Left lung (tissue), 14 donors: ENCODE measurements around the gene MS4A14. TPM values are rescaled to one million over a fixed set of nuclear protein-coding genes. Genes with fewer than 3 reads are reported as not detected.

ENCODE experiments used
- ATAC-seq: fragments of 200-7000 bp; cut with Tn5 transposase; one replicate; pipeline ENCODE4 v1.9.1; 2020; ENCODE audit warnings: moderate library complexity
- DNase-seq, 4 donors: peaks; one replicate each; pipeline ENCODE4 v3.0.0-alpha.2; 2013 to 2020
- H3K27ac ChIP-seq, 2 donors: fragments of 200-600 bp; sonication (generic) in 1 of 2; one replicate each; pipeline versions ENCODE4 v1.5.0 to v1.8.0; 2020 to 2021
- H3K27me3 ChIP-seq, 2 donors: fragments of 200-600 bp; sonication (generic) in 1 of 2; one replicate each; pipeline versions ENCODE4 v1.5.0 to v1.8.0; 2020 to 2021
- H3K36me3 ChIP-seq, 2 donors: fragments of 200-600 bp; sonication (generic) in 1 of 2; one replicate each; pipeline versions ENCODE4 v1.5.0 to v1.8.0; 2020 to 2021
- H3K4me1 ChIP-seq, 2 donors: fragments of 200-600 bp; one replicate each; pipeline ENCODE4 v1.8.0; 2021
- H3K4me3 ChIP-seq, 2 donors: fragments of 200-600 bp; sonication (generic) in 1 of 2; one replicate each; pipeline versions ENCODE4 v1.5.0 to v1.8.0; 2020 to 2021; ENCODE audit warnings: mild to moderate bottlenecking in 1 of 2
- H3K9me3 ChIP-seq, 2 donors: fragments of 200-600 bp; sonication (generic) in 1 of 2; one replicate each; pipeline versions ENCODE4 v1.5.0 to v1.8.0; 2020 to 2021
- intact Hi-C, 2 donors: fragments of 100-400 bp; cut with DNase I; formaldehyde crosslinking; loops; one replicate each; pipeline versions ENCODE4 v1.11.2 to v1.14.2; 2022
- long read RNA-seq, 12 donors: library from polyadenylated mRNA in 2 of 12; unstranded in 2 of 12; transcript quantifications; one replicate each; pipeline ENCODE4 v2.0.0 and lab custom pipeline, GENCODE V29; 2019 to 2026
- polyA plus RNA-seq, 6 donors: library from polyadenylated mRNA; unstranded; fragments of 120-200 nt; gene quantifications; one replicate each; pipeline ENCODE4 v1.2.1, GENCODE V29; 2013; ENCODE audit not compliant: insufficient read length in 6 of 6
- total RNA-seq, 2 donors: library from RNA; stranded (reverse); fragmentation: NEBNext Ultra II Directional; extraction: Animal tissue kit (Norgen Biotek cat#: 25700); gene quantifications; one replicate each; pipeline ENCODE4 v1.2.1, GENCODE V29; 2021
- TF ChIP-seq, protein P1 (sequence below), 2 donors: fragments of 200-600 bp; sonication (generic) in 1 of 2; IDR thresholded peaks; one replicate each; pipeline versions ENCODE4 v1.5.0 to v1.8.0; 2021; ENCODE audit warnings: antibody characterized with exemption in 2 of 2
- donor health status: DM: no; HTN: yes; CAD: no.
- donor health status: DM: no; HTN: no; CAD: no.

Gene MS4A14, protein sequence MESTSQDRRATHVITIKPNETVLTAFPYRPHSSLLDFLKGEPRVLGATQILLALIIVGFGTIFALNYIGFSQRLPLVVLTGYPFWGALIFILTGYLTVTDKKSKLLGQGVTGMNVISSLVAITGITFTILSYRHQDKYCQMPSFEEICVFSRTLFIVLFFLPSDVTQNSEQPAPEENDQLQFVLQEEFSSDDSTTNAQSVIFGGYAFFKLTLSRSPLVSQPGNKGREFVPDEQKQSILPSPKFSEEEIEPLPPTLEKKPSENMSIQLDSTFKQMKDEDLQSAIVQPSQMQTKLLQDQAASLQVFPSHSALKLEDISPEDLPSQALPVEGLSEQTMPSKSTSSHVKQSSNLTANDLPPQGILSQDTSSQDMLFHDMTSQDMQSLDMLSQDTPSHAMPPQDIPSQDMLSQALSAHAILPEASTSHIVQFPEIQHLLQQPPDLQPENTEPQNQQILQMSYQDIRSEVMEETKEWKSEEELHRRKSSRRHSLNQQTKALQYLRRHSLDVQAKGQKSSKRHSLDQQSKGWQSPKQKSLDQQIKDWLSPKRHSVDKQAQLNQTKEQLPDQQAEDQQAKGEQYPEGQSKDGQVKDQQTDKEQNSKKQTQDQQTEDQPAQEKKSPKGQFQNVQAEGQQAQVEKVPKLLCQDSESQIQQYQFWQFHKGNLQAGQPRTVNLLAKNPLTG
- total RNA-seq, result 1 to 10 TPM; 3.7 to 4.1 TPM
- polyA plus RNA-seq, result under 1 TPM; 0.30 to 0.83 (median 0.64) TPM
- long read RNA-seq, donor 1, result 0 reads
- long read RNA-seq, donor 2, result 0 reads
- long read RNA-seq, donor 3, result 0 reads
- long read RNA-seq, donor 4, partial matches to known transcripts, result 0 of 2 reads
- long read RNA-seq, donor 4, other reads (novel, unspliced or antisense), result 2 of 2 reads
- long read RNA-seq, donor 5, result 0 reads
- long read RNA-seq, donor 6, result 0 reads
- long read RNA-seq, donor 7, result 0 reads
- long read RNA-seq, donor 8, result 0 reads
- long read RNA-seq, donor 9, result 0 reads
- long read RNA-seq, donor 10, partial matches to known transcripts, result 0 of 2 reads
- long read RNA-seq, donor 10, other reads (novel, unspliced or antisense), result 2 of 2 reads
- long read RNA-seq, donor 11, result 0 reads
- long read RNA-seq, donor 12, result 0 reads

DNA sequence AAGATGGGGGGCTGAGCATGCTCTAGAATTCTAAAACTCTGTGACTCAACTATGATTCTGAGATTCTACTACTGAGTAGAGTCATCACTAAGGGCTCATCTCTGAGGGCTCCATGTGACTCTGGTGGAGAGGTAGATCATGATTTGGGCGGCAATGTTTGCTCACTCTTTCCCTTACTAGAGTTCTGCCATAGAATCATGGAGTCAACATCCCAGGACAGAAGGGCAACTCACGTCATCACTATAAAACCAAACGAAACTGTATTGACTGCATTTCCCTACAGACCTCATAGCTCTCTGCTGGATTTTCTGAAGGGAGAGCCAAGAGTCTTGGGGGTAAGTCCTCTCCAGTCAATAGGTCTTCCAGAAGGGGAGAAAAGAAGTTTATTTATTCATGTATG lies at the start of gene MS4A14:
TSS of gene MS4A14 (plus strand) at position 78 of the 400 bp plus-strand sequence. CDS start at position 198, 120 bp downstream.
- ATAC-seq, result peak; percentile 56
- TF ChIP-seq, protein P1, sequence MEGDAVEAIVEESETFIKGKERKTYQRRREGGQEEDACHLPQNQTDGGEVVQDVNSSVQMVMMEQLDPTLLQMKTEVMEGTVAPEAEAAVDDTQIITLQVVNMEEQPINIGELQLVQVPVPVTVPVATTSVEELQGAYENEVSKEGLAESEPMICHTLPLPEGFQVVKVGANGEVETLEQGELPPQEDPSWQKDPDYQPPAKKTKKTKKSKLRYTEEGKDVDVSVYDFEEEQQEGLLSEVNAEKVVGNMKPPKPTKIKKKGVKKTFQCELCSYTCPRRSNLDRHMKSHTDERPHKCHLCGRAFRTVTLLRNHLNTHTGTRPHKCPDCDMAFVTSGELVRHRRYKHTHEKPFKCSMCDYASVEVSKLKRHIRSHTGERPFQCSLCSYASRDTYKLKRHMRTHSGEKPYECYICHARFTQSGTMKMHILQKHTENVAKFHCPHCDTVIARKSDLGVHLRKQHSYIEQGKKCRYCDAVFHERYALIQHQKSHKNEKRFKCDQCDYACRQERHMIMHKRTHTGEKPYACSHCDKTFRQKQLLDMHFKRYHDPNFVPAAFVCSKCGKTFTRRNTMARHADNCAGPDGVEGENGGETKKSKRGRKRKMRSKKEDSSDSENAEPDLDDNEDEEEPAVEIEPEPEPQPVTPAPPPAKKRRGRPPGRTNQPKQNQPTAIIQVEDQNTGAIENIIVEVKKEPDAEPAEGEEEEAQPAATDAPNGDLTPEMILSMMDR (IDR thresholded peaks at IDR 0.05), result no peak
- Histone ChIP-seq H3K9me3 (no peaks in the 10 kb centered on the region), H3K27ac (peak within 1 kb of the TSS in 1 of 2 donors; percentile 38), H3K4me3 (no peak within 1 kb of the TSS), H3K36me3 (no peaks in the 10 kb centered on the region), H3K4me1 (peaks cover 0 to 25% of the 10 kb centered on the region in 2 donors), H3K27me3 (no peaks in the 10 kb centered on the region)
- no peak for DNase-seq
- intact Hi-C loops, result no loop called here

DNA sequence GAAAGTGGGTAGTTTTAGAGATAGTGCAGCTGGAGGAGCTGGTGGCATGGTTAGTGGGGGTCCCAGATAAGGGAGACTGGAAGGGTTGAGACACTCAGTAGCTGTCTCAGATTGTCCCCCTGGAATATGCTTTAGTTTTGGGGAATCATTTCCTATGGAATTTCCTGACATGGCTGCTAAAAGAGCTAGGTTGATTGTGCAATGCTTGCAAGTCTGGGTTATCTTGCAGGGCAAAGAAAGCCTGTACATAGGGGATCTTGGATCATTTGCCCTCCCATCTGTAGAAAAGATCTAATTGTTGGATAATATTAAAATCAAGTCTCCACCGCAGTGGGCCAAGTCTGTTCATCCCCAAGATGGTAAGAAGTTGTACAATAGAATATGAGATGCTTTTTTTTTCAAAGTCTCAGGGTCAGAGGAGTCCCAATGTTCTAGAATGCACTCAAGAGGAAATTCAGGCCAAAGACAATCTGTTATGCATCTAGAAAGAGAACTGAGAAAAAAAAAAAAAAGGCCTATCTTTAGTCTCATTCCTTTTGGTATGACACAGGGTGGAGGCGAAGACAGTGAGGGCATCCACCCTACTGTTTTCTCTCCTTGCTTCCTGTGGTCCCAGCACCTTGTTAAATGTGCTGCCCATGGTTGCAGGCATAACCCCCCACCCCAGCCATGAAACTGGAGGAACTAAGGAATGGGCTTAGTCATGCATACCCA lies 49.0 kb upstream of the MS4A14 start:
- TF ChIP-seq, protein P1 (IDR thresholded peaks at IDR 0.05), result no peak
- Histone ChIP-seq H3K4me1 (no peaks in the 10 kb centered on the region), H3K9me3 (no peaks in the 10 kb centered on the region), H3K27ac (no peak overlapping the region), H3K27me3 (no peaks in the 10 kb centered on the region), H3K4me3 (no peak overlapping the region), H3K36me3 (no peaks in the 10 kb centered on the region)
- ATAC-seq (no peak), DNase-seq (no peak)
- intact Hi-C loops, result no loop called here

DNA sequence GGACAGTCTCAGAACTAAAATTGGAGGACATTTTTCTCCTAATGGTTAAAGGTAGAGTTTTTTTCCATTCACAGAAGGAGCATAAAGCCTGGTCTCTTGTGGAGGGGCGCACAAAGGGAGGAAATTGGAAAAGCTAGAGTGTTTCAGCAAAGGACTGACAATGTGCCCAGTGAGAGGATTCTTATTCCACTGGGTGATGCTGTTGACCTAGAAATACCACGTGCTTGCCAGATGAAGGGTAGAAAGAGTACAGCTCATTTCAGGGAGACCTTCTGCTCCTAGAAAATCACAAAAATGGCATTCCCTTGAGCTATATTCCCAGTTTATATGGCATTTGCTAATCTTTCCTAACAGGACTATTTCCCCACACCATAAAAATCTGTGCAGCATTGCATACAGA lies 48.1 kb upstream of the MS4A14 start:
- H3K4me1 ChIP-seq, result no peaks in the 10 kb centered on the region
- no peak overlapping the region for H3K4me3 ChIP-seq
- H3K9me3 ChIP-seq, result no peaks in the 10 kb centered on the region
- H3K36me3 ChIP-seq, result no peaks in the 10 kb centered on the region
- H3K27me3 ChIP-seq, result no peaks in the 10 kb centered on the region
- TF ChIP-seq, protein P1 (IDR thresholded peaks at IDR 0.05), result no peak
- H3K27ac ChIP-seq, result no peak overlapping the region
- intact Hi-C loops, result no loop called here
- no peak for ATAC-seq
- no peak for DNase-seq

DNA sequence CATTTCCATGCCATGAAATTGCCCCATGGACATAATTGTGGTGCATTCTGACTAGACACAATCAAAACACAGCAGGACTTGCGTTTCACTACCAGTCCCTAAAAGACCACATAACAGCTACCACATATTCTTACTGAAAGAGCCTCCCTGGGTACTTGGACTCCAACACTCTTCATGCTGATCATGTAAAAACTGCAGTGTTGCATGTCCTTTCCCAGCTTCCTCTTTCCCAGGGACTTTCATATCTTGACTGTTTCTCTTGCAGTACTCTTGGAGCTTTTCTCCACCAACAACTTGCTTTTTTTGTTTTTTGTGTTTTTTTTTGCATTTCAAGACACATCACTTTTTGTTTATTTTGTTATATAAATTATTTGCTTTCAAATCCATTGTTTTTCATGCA lies 46.3 kb upstream of the MS4A14 start:
- no peak overlapping the region for H3K27ac ChIP-seq
- no peaks in the 10 kb centered on the region for H3K36me3 ChIP-seq
- TF ChIP-seq, protein P1 (IDR thresholded peaks at IDR 0.05), result no peak
- no peaks in the 10 kb centered on the region for H3K27me3 ChIP-seq
- H3K4me3 ChIP-seq, result no peak overlapping the region
- ATAC-seq, result no peak
- intact Hi-C loops, result no loop called here
- DNase-seq, result no peak
- H3K9me3 ChIP-seq, result no peaks in the 10 kb centered on the region
- no peaks in the 10 kb centered on the region for H3K4me1 ChIP-seq
